Liver (tissue), 9 donors: ENCODE measurements around the gene DDO. TPM values are rescaled to one million over a fixed set of nuclear protein-coding genes. Genes with fewer than 3 reads are reported as not detected.

Source experiments
- DNase-seq: peaks from one replicate; pipeline ENCODE4 v3.0.0-alpha.2; 2017; ENCODE audit warnings: low spot score
- H3K27ac ChIP-seq, 2 donors: one replicate each; pipeline ENCODE4 v1.7.0; 2013; ENCODE audit warnings: inconsistent platforms in 2 of 2, low read length in 2 of 2, control low read depth in 1 of 2, low read depth in 1 of 2, mild to moderate bottlenecking in 1 of 2
- H3K27me3 ChIP-seq, 4 donors: one replicate each; pipeline versions ENCODE4 v1.6.1 to v1.7.0; 2013; ENCODE audit warnings: low read length in 3 of 4, inconsistent platforms in 1 of 4, mild to moderate bottlenecking in 1 of 4, moderate library complexity in 1 of 4; ENCODE audit not compliant: control insufficient read depth in 4 of 4, insufficient read depth in 4 of 4
- H3K36me3 ChIP-seq, 4 donors: one replicate each; pipeline versions ENCODE4 v1.6.1 to v1.7.0; 2013; ENCODE audit warnings: low read length in 3 of 4, mild to moderate bottlenecking in 3 of 4, low read depth in 1 of 4, moderate library complexity in 1 of 4; ENCODE audit not compliant: control insufficient read depth in 4 of 4, insufficient read depth in 3 of 4
- H3K4me1 ChIP-seq, 4 donors: one replicate each; pipeline versions ENCODE4 v1.6.1 to v1.7.0; 2013; ENCODE audit warnings: low read length in 3 of 4, mild to moderate bottlenecking in 3 of 4, moderate library complexity in 1 of 4; ENCODE audit not compliant: control insufficient read depth in 4 of 4, insufficient read depth in 4 of 4
- H3K4me3 ChIP-seq, 3 donors: one replicate each; pipeline versions ENCODE4 v1.6.1 to v1.7.0; 2013; ENCODE audit warnings: low read length in 3 of 3, control low read depth in 1 of 3, low read depth in 1 of 3, mild to moderate bottlenecking in 1 of 3
- H3K9ac ChIP-seq, 2 donors: one replicate each; pipeline ENCODE4 v1.7.0; 2013; ENCODE audit warnings: low read length in 2 of 2, mild to moderate bottlenecking in 2 of 2, moderate library complexity in 2 of 2, control low read depth in 1 of 2, low read depth in 1 of 2
- H3K9me3 ChIP-seq, 4 donors: one replicate each; pipeline versions ENCODE4 v1.6.1 to v1.7.0; 2013; ENCODE audit warnings: low read length in 3 of 4; ENCODE audit not compliant: control insufficient read depth in 4 of 4
- GABPA ChIP-seq, 2 donors: IDR thresholded peaks in 1 of 2; conservative IDR thresholded peaks in 1 of 2; 2 replicates each; pipeline ENCODE4 v1.6.1; 2016; ENCODE audit warnings: antibody characterized with exemption in 2 of 2, mild to moderate bottlenecking in 1 of 2, moderate library complexity in 1 of 2
- REST ChIP-seq: IDR thresholded peaks from 2 replicates; pipeline ENCODE4 v1.6.1; 2016; ENCODE audit warnings: antibody characterized with exemption, mild to moderate bottlenecking
- TAF1 ChIP-seq: conservative IDR thresholded peaks from 2 replicates; pipeline ENCODE4 v1.6.1; 2016; ENCODE audit warnings: antibody characterized with exemption, mild to moderate bottlenecking
- YY1 ChIP-seq: IDR thresholded peaks from 2 replicates; pipeline ENCODE4 v1.6.1; 2016; ENCODE audit warnings: antibody characterized with exemption, mild to moderate bottlenecking
- ZBTB33 ChIP-seq: IDR thresholded peaks from 2 replicates; pipeline ENCODE4 v1.6.1; 2016; ENCODE audit warnings: antibody characterized with exemption
- WGBS: extraction: QIAGEN DNeasy Blood & Tissue Kit; methylation state at CpG from one replicate; pipeline ENCODE4 v1.1.7; 2013; 5-methylcytosine and 5-hydroxymethylcytosine counted together
- polyA plus RNA-seq, 2 donors: library from polyadenylated mRNA; stranded (reverse) in 1 of 2; unstranded in 1 of 2; fragments of 200-250 nt in 1 of 2; fragments of >200 nt in 1 of 2; fragmentation: Nextera tagmentation in 1 of 2; extraction: Ambion mirVana in 1 of 2; gene quantifications; one replicate each; pipeline versions ENCODE4 v1.2.1 to v1.2.3, GENCODE V29; 2013 to 2015
- total RNA-seq, 2 donors: library from RNA; depleted of rRNA; stranded (reverse); fragments of >200 nt; gene quantifications; one replicate each; pipeline ENCODE4 v1.2.3, GENCODE V29; 2014
- donor health status: healthy.
- donor health status: healthy.
- donor health status: healthy.
- donor health status: healthy.
- donor health status: healthy.

Gene DDO
- total and polyA plus RNA-seq, 4 donors: 4.9 to 11.1 (median 7.0) TPM

- TF ChIP-seq ZBTB33 (no peak), YY1 (no peak), GABPA (IDR thresholded peaks at IDR 0.05 in 1 of 2, conservative IDR thresholded peaks at IDR 0.05 in 1 of 2) (no peak)
Measured at GRCh38 chr6:110345025-110345424, 70.3 kb downstream of the DDO start (continued).

GRCh38 chr6:110342759-110343158, 72.6 kb downstream of the DDO start:
- H3K4me1 ChIP-seq: no peaks in the 10 kb centered on the region
- no peaks in the 10 kb centered on the region for H3K27me3 ChIP-seq
- no peak overlapping the region for H3K4me3 ChIP-seq
- H3K36me3 ChIP-seq: no peaks in the 10 kb centered on the region
- DNase-seq: no peak
- 96% methylated on average over 3 of the region's 3 CpGs for WGBS
- no peak overlapping the region for H3K27ac ChIP-seq
- H3K9ac ChIP-seq: no peak overlapping the region
- no peak for TF ChIP-seq ZBTB33
- TF ChIP-seq TAF1: no peak
- TF ChIP-seq REST: no peak
- no peaks in the 10 kb centered on the region for H3K9me3 ChIP-seq

Other genes starting within 250 kb of the DDO start
- 1 to 10 TPM; 3.5 to 5.5 TPM for gene WASF1, start 235.9 kb downstream of the DDO start, total RNA-seq
- 1 to 10 TPM; 3.2 to 3.3 TPM for gene WASF1, start 235.9 kb downstream of the DDO start, polyA plus RNA-seq
- gene CDC40, start 235.1 kb downstream of the DDO start, total RNA-seq: 10 to 100 TPM; 13.2 to 13.4 TPM
- 10 to 100 TPM in 1 of 2 donors, 1 to 10 TPM in 1; 6.7 to 19.8 TPM for gene CDC40, start 235.1 kb downstream of the DDO start, polyA plus RNA-seq
- 1 to 10 TPM; 1.6 to 2.0 TPM for gene METTL24, start 57.2 kb downstream of the DDO start, total RNA-seq
- under 1 TPM; 0.14 to 0.23 TPM for gene METTL24, start 57.2 kb downstream of the DDO start, polyA plus RNA-seq
- gene SLC22A16, start 61.0 kb upstream of the DDO start, total RNA-seq: 10 to 100 TPM in 1 of 2 donors, under 1 TPM in 1; 0.08 to 22.5 TPM
- not detected for gene SLC22A16, start 61.0 kb upstream of the DDO start, polyA plus RNA-seq